NCI-H1417 (cell line): ENCODE results near the gene ATP6V0C.

Experiments used
- DNase-seq, 3 experiments: peaks; one replicate each; lab custom pipeline; 2025; lab: John Stamatoyannopoulos, UW

Gene ATP6V0C

GRCh38 chr16:2490190-2491105 is 23.3 kb upstream of the ATP6V0C start:
- peak; percentile 65 to 95 (median 79) for DNase-seq

GRCh38 chr16:2492292-2492691 is 21.5 kb upstream of the ATP6V0C start:
- no peak for DNase-seq

GRCh38 chr16:2493605-2494004 is 20.1 kb upstream of the ATP6V0C start:
- DNase-seq: no peak

- no peak for DNase-seq
These were observed 19.1 kb upstream of the ATP6V0C start for GRCh38 chr16:2494616-2495015.

- no peak for DNase-seq
These were observed 18.7 kb upstream of the ATP6V0C start for GRCh38 chr16:2495041-2495440.

- DNase-seq: no peak
These were observed 17.3 kb upstream of the ATP6V0C start for GRCh38 chr16:2496223-2497115.

GRCh38 chr16:2497116-2497630 is 16.6 kb upstream of the ATP6V0C start:
- DNase-seq: no peak

- DNase-seq: no peak
These were observed 15.9 kb upstream of the ATP6V0C start for GRCh38 chr16:2497695-2498484.

GRCh38 chr16:2498531-2499253 is 15.1 kb upstream of the ATP6V0C start:
- no peak for DNase-seq

- no peak for DNase-seq
These were observed 14.3 kb upstream of the ATP6V0C start for GRCh38 chr16:2499454-2499853.

- DNase-seq: no peak
These were observed 13.8 kb upstream of the ATP6V0C start for GRCh38 chr16:2499890-2500429.

- no peak for DNase-seq
These were observed 13.3 kb upstream of the ATP6V0C start for GRCh38 chr16:2500430-2500917.

GRCh38 chr16:2500918-2501750 is 12.6 kb upstream of the ATP6V0C start:
- DNase-seq: peak; percentile 73 to 85 (median 82)

GRCh38 chr16:2501946-2502895 is 11.5 kb upstream of the ATP6V0C start:
- no peak for DNase-seq

GRCh38 chr16:2505695-2506094 is 8.1 kb upstream of the ATP6V0C start:
- no peak for DNase-seq

GRCh38 chr16:2507052-2507659 is 6.6 kb upstream of the ATP6V0C start:
- no peak for DNase-seq

GRCh38 chr16:2507665-2508064 is 6.1 kb upstream of the ATP6V0C start:
- DNase-seq: no peak
